K562 (cell line): ENCODE results near the gene GATA6. TPM values are rescaled to one million over a fixed set of nuclear protein-coding genes. Genes with fewer than 3 reads are reported as not detected.

Source experiments
- ADNP ChIP-seq: fragments of 200-800 bp; sonication (Bioruptor generic); IDR thresholded peaks from 2 replicates; pipeline ENCODE4 v1.6.1; 2016; ENCODE audit warnings: missing genetic modification characterization, missing compliant biosample characterization
- HDGF ChIP-seq: fragments of 450-650 bp; IDR thresholded peaks from 2 replicates; pipeline ENCODE4 v1.6.1; 2016
- POLR2H ChIP-seq: IDR thresholded peaks from 2 replicates; pipeline ENCODE4 v1.6.1; 2016; ENCODE audit warnings: missing genetic modification characterization, low read depth, mild to moderate bottlenecking, control low read depth, missing compliant biosample characterization, moderate library complexity
- SUPT5H ChIP-seq: fragments of 450-650 bp; IDR thresholded peaks from 2 replicates; pipeline ENCODE4 v1.6.1; 2016
- ZNF695 ChIP-seq: fragments of 450-650 bp; formaldehyde crosslinking; IDR thresholded peaks from 2 replicates; pipeline ENCODE4 v1.4.0; 2020; ENCODE audit warnings: mild to moderate bottlenecking, moderate library complexity
- polyA plus RNA-seq, 8 experiments: library from polyadenylated mRNA; depleted of rRNA in 4 of 8; stranded (reverse) in 5 of 8; unstranded in 3 of 8; fragments of >200 nt; fragmentation: Nextera tagmentation in 2 of 8; fragmentation: Illumina TruSeq in 1 of 8; extraction: Ambion mirVana in 2 of 8; extraction: Trizol in 1 of 8; gene quantifications; 2 replicates each; pipeline versions ENCODE4 v1.2.1 to v1.2.3, GENCODE V29; 2011 to 2014; ENCODE audit warnings: inconsistent platforms in 1 of 8, missing spikeins in 1 of 8
- total RNA-seq, 7 experiments: library from RNA; depleted of rRNA in 6 of 7; stranded (reverse); fragments of >200 nt in 6 of 7; fragmentation: Illumina TruSeq in 2 of 7; extraction: Trizol in 2 of 7; gene quantifications; 2 replicates each; pipeline versions ENCODE4 v1.2.1 to v1.2.3, GENCODE V29; 2011 to 2021; ENCODE audit warnings: low replicate concordance in 1 of 7
- TF ChIP-seq, protein P1 (sequence below): fragments of 450-650 bp; IDR thresholded peaks from 2 replicates; pipeline ENCODE4 v1.6.1; 2016; ENCODE audit warnings: low read depth, mild to moderate bottlenecking, moderate library complexity
- TF ChIP-seq, protein P2 (sequence below): fragments of 250-450 bp; sonication (Bioruptor Pico); IDR thresholded peaks from 2 replicates; pipeline ENCODE4 v1.5.0; 2021; ENCODE audit warnings: mild to moderate bottlenecking, borderline replicate concordance
- TF ChIP-seq, protein P3 (sequence below): fragments of 250-450 bp; sonication (Bioruptor Pico); IDR thresholded peaks from 2 replicates; pipeline ENCODE4 v1.9.0; 2021; ENCODE audit warnings: mild to moderate bottlenecking, inconsistent platforms
- TF ChIP-seq, protein P4 (sequence below): sonication (generic); formaldehyde crosslinking; IDR thresholded peaks from 2 replicates; pipeline ENCODE4 v1.8.1; 2022; ENCODE audit warnings: missing genetic modification reagents

GATA6 gene
- total and polyA plus RNA-seq, 9 of the 15 experiments (the other 6 are each of a cell fraction or from before 2014, with no cell fraction given) = 0.01 to 0.24 (median 0.16) TPM; not detected in 5

DNA sequence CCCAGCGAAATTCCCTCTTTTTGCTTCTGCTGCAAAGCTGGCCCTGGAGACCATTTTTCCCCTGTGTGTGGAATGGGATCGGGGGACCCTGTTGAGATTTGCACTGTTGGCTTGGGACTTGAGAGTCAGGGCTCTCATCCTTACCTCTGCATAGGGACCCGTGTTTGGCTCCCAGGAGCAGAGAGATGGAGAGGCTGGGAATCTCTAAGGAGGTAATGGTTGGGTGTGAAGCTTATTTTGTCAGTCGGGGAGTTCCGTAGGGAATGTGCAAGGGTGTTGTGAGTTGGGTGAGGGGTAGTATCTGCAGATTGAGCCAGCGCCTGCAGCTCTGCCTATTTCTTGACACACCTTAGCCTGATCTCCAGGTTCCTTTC is 4.5 kb downstream of the GATA6 start (continued):
- TF ChIP-seq, protein P1, sequence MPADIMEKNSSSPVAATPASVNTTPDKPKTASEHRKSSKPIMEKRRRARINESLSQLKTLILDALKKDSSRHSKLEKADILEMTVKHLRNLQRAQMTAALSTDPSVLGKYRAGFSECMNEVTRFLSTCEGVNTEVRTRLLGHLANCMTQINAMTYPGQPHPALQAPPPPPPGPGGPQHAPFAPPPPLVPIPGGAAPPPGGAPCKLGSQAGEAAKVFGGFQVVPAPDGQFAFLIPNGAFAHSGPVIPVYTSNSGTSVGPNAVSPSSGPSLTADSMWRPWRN = no peak
- no peak for TF ChIP-seq SUPT5H
- no peak for TF ChIP-seq POLR2H (tag)
- TF ChIP-seq, protein P2, sequence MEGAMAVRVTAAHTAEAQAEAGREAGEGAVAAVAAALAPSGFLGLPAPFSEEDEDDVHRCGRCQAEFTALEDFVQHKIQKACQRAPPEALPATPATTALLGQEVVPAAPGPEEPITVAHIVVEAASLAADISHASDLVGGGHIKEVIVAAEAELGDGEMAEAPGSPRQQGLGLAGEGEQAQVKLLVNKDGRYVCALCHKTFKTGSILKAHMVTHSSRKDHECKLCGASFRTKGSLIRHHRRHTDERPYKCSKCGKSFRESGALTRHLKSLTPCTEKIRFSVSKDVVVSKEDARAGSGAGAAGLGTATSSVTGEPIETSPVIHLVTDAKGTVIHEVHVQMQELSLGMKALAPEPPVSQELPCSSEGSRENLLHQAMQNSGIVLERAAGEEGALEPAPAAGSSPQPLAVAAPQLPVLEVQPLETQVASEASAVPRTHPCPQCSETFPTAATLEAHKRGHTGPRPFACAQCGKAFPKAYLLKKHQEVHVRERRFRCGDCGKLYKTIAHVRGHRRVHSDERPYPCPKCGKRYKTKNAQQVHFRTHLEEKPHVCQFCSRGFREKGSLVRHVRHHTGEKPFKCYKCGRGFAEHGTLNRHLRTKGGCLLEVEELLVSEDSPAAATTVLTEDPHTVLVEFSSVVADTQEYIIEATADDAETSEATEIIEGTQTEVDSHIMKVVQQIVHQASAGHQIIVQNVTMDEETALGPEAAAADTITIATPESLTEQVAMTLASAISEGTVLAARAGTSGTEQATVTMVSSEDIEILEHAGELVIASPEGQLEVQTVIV (CRISPR knock-in tag) = no peak
- TF ChIP-seq, protein P3, sequence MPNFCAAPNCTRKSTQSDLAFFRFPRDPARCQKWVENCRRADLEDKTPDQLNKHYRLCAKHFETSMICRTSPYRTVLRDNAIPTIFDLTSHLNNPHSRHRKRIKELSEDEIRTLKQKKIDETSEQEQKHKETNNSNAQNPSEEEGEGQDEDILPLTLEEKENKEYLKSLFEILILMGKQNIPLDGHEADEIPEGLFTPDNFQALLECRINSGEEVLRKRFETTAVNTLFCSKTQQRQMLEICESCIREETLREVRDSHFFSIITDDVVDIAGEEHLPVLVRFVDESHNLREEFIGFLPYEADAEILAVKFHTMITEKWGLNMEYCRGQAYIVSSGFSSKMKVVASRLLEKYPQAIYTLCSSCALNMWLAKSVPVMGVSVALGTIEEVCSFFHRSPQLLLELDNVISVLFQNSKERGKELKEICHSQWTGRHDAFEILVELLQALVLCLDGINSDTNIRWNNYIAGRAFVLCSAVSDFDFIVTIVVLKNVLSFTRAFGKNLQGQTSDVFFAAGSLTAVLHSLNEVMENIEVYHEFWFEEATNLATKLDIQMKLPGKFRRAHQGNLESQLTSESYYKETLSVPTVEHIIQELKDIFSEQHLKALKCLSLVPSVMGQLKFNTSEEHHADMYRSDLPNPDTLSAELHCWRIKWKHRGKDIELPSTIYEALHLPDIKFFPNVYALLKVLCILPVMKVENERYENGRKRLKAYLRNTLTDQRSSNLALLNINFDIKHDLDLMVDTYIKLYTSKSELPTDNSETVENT (CRISPR knock-in tag) = no peak
- TF ChIP-seq, protein P4, sequence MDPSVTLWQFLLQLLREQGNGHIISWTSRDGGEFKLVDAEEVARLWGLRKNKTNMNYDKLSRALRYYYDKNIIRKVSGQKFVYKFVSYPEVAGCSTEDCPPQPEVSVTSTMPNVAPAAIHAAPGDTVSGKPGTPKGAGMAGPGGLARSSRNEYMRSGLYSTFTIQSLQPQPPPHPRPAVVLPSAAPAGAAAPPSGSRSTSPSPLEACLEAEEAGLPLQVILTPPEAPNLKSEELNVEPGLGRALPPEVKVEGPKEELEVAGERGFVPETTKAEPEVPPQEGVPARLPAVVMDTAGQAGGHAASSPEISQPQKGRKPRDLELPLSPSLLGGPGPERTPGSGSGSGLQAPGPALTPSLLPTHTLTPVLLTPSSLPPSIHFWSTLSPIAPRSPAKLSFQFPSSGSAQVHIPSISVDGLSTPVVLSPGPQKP (CRISPR knock-in tag) = no peak
- no peak for TF ChIP-seq ADNP (tag)
- no peak for TF ChIP-seq ZNF695 (CRISPR knock-in tag)
- TF ChIP-seq HDGF = no peak
